Mucosa of rectum (tissue), 2 donors: ENCODE data around the gene CFAP92.
"Not testable (repeated sequence)": the region's sequence is repeated elsewhere in the genome, so short reads cannot be mapped to it uniquely, and the experiment has no call there.

Experiments
- H3K27ac ChIP-seq, 2 donors: one replicate each; pipeline ENCODE4 v1.7.0; 2013; ENCODE audit warnings: inconsistent platforms in 2 of 2, low read depth in 2 of 2, low read length in 2 of 2
- H3K27me3 ChIP-seq, 2 donors: one replicate each; pipeline ENCODE4 v1.7.0; 2013; ENCODE audit warnings: low read length in 2 of 2; ENCODE audit not compliant: control insufficient read depth in 2 of 2, insufficient read depth in 2 of 2
- H3K36me3 ChIP-seq, 2 donors: one replicate each; pipeline ENCODE4 v1.7.0; 2013; ENCODE audit warnings: low read length in 2 of 2; ENCODE audit not compliant: control insufficient read depth in 2 of 2, insufficient read depth in 2 of 2
- H3K4me1 ChIP-seq, 2 donors: one replicate each; pipeline ENCODE4 v1.7.0; 2013; ENCODE audit warnings: low read length in 2 of 2, mild to moderate bottlenecking in 1 of 2; ENCODE audit not compliant: control insufficient read depth in 2 of 2, insufficient read depth in 2 of 2
- H3K4me3 ChIP-seq, 2 donors: one replicate each; pipeline ENCODE4 v1.7.0; 2013; ENCODE audit warnings: low read length in 2 of 2
- H3K9ac ChIP-seq, 2 donors: one replicate each; pipeline ENCODE4 v1.7.0; 2013; ENCODE audit warnings: low read length in 2 of 2, low read depth in 1 of 2, mild to moderate bottlenecking in 1 of 2
- H3K9me3 ChIP-seq, 2 donors: one replicate each; pipeline ENCODE4 v1.7.0; 2013; ENCODE audit warnings: low read length in 2 of 2; ENCODE audit not compliant: control insufficient read depth in 2 of 2
- donor health status: healthy.
- donor health status: Normal muscosa, but diverticular disease.

CFAP92 gene

GRCh38 chr3:128872744-128873143, 121.1 kb downstream of the CFAP92 start:
- Histone ChIP-seq H3K9ac (no peak overlapping the region), H3K27ac (no peak overlapping the region), H3K27me3 (peaks cover 0 to 4% of the 10 kb centered on the region in 2 donors), H3K4me3 (no peak overlapping the region), H3K4me1 (no peaks in the 10 kb centered on the region), H3K36me3 (no peaks in the 10 kb centered on the region), H3K9me3 (no peaks in the 10 kb centered on the region)

GRCh38 chr3:128872282-128872681, 121.6 kb downstream of the CFAP92 start:
- Histone ChIP-seq H3K4me1 (no peaks in the 10 kb centered on the region), H3K4me3 (no peak overlapping the region), H3K9me3 (no peaks in the 10 kb centered on the region), H3K9ac (no peak overlapping the region), H3K36me3 (no peaks in the 10 kb centered on the region), H3K27ac (no peak overlapping the region), H3K27me3 (peaks cover 0 to 4% of the 10 kb centered on the region in 2 donors)

- no peak overlapping the region for H3K9ac ChIP-seq
- H3K27me3 ChIP-seq = peaks cover 0 to 4% of the 10 kb centered on the region in 2 donors
- H3K4me1 ChIP-seq = no peaks in the 10 kb centered on the region
- H3K27ac ChIP-seq = no peak overlapping the region
- no peak overlapping the region for H3K4me3 ChIP-seq
- no peaks in the 10 kb centered on the region for H3K36me3 ChIP-seq
- no peaks in the 10 kb centered on the region for H3K9me3 ChIP-seq
Measured at GRCh38 chr3:128870347-128870746, 123.5 kb downstream of the CFAP92 start.

GRCh38 chr3:128867200-128868125, 126.4 kb downstream of the CFAP92 start:
- H3K4me3 ChIP-seq = no peak overlapping the region
- no peaks in the 10 kb centered on the region for H3K4me1 ChIP-seq
- H3K9me3 ChIP-seq = no peaks in the 10 kb centered on the region
- H3K9ac ChIP-seq = no peak overlapping the region
- H3K27ac ChIP-seq = no peak overlapping the region
- H3K27me3 ChIP-seq = no peaks in the 10 kb centered on the region
- H3K36me3 ChIP-seq = no peaks in the 10 kb centered on the region

GRCh38 chr3:128864849-128865804, 128.7 kb downstream of the CFAP92 start:
- H3K4me3 ChIP-seq, H3K36me3 ChIP-seq, H3K9me3 ChIP-seq, H3K27me3 ChIP-seq, H3K4me1 ChIP-seq, H3K9ac ChIP-seq, H3K27ac ChIP-seq: not testable (repeated sequence)

- H3K4me1 ChIP-seq = no peaks in the 10 kb centered on the region
- no peaks in the 10 kb centered on the region for H3K36me3 ChIP-seq
- no peak overlapping the region for H3K9ac ChIP-seq
- H3K27ac ChIP-seq = no peak overlapping the region
- no peaks in the 10 kb centered on the region for H3K27me3 ChIP-seq
- no peak overlapping the region for H3K4me3 ChIP-seq
- H3K9me3 ChIP-seq = peaks cover 0 to 7% of the 10 kb centered on the region in 2 donors
Measured at GRCh38 chr3:128864351-128864811, 129.5 kb downstream of the CFAP92 start.

GRCh38 chr3:128863560-128863959, 130.3 kb downstream of the CFAP92 start:
- Histone ChIP-seq H3K27me3 (no peaks in the 10 kb centered on the region), H3K4me3 (no peak overlapping the region), H3K27ac (no peak overlapping the region), H3K36me3 (no peaks in the 10 kb centered on the region), H3K9ac (no peak overlapping the region), H3K4me1 (no peaks in the 10 kb centered on the region), H3K9me3 (peaks cover 7 to 12% of the 10 kb centered on the region in 2 donors)

GRCh38 chr3:128861491-128861890, 132.4 kb downstream of the CFAP92 start:
- H3K9ac ChIP-seq = no peak overlapping the region
- H3K36me3 ChIP-seq = no peaks in the 10 kb centered on the region
- H3K4me1 ChIP-seq = no peaks in the 10 kb centered on the region
- H3K27ac ChIP-seq = no peak overlapping the region
- no peaks in the 10 kb centered on the region for H3K27me3 ChIP-seq
- H3K4me3 ChIP-seq = no peak overlapping the region
- H3K9me3 ChIP-seq = peaks cover 9 to 15% of the 10 kb centered on the region in 2 donors
